GM18511 (cell line): ENCODE data around the gene HGD.
"Not testable (repeated sequence)": the region's sequence is repeated elsewhere in the genome, so short reads cannot be mapped to it uniquely, and the experiment has no call there.

Experiments used
- ATAC-seq: cut with Tn5 transposase; IDR thresholded peaks from one replicate; pipeline ENCODE4 v1.9.1; 2021; ENCODE audit warnings: mild to moderate bottlenecking, moderate library complexity; ENCODE audit not compliant: unreplicated experiment

Gene HGD

DNA sequence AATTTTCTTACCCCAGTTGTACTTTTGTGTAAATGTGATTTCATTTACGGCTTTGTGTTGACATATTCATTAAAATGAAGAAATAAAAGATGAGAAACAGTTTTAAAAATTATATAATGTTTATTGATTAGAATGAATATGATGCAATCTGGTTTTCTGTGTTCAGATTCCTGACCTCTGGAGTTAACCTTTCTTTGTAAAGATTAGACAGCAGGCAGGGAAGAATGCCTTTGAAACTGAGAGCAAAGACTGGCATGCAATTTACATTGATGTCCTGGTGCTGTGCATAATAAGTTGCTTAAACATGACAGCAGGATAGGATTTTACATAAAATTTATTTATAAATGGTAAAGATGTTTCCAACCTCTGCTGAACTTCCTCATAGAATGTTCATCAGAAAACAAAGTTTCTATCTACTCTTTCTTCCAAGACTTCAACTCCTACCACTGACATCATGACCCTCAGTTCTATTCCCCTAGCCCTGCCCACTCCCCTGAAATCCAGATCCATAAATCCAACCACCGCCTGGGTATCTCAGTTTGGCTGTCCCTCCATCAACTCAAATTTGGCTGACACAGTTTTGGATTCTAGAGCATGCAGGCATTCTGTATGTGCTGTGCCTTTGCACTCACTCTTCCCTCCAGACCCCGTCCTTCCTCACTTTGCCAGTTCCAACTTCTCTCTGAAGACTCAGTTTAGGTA, 1.7 kb downstream of the HGD start:
- ATAC-seq: no peak

DNA sequence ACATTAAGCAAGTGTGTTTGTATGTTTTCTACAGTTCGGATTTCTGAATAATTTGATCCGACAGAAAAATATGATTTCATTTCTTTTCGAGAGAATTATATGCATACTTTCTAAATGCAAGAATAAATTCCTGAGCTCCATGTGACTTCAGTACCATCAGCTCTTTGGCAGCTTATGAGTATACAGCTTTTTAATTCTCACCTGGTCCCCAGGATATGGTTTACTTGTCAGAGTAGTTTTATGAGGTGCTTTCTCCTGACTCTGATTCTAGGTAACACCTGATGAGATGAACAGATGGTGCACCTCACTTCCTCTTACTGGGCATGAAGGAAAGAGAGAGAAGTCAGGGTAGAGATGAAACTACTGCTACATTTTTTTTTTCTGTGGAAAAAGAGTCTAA, 3.1 kb downstream of the HGD start:
- peak; percentile 53 for ATAC-seq

DNA sequence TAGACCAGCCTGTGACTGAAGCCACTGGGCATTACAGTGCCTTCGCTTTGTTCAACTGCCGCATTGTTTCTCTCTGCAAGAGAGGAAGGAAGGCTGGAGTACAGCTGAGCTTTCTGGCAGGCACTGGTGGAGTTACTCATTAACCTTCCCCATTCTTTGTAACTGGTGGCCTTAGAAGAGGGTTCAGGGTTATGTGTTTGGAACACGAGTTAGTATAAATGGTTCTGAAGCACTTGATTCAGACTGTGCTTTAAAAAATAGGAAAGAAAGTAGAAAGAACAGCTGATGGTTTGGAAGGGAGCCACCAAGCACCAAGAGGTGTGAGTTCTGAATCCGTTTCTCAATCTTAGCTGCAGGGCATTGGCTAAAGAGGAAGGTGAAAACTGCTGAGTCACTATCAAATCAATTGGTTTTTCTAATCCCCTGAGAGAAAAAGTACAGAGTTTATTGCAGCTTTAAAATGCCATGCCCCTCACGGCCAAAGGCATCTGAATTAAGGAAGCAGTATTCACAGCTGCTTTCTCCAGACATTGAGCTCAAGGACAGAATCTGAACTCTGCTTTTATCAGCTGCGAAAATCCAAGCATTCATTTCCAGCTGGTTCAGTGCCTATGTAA, 3.6 kb downstream of the HGD start:
- peak; percentile 93 for ATAC-seq

DNA sequence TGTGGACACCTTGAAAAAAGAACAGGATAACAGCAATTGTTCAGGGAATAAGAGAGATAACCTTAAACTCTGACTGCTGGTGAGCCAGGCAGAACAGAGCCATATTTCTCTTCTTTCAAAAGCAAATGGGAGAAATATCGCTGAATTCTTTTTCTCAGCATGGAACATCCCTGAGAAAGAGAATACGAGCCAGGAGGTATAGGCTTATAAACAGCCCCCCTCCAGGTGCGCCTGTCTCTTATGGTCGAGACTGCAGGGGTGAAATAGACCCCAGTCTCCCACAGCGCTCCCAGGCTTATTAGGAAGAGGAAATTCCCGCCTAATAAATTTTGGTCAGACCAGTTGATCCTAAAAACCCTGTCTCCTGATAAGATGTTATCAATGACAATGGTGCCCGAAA, 4.8 kb downstream of the HGD start:
- not testable (repeated sequence) for ATAC-seq

DNA sequence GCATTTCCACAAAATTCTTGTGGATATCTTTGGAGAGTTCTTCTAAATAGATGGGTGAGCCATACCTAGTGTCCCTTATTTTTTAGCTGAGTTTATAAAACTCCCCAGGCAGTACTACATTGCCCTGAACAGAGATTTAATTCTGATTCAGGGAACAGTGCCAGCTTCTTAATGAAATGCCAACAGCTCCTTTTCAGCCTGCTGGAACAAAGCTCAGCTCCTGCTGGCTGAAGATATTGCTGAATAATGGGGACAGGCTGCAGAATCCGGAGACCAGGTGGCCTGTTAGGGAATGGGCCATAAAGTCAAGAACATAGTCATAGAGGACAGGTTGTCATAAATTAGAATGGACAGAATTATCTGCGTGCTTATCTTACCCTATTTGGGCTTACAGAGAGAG, 8.9 kb downstream of the HGD start:
- no peak for ATAC-seq

DNA sequence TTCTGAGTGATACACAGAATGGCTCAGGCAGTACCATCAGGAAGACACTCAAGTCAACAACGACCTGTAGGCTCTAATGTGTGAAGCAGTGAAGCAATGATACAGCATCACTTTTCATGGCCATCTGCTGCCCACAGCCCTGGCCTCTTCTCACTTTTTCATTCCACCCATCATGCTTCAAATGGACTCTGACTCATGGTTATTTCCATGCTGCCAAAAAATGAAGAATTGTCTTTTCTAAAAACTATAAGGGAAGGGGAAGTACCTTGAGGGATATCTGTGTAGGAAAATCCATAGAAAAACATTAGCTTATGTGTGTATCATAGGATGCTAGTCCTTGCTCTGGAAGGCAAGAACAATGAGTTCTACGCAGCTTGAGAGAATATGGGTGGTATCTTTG, 11.5 kb downstream of the HGD start:
- no peak for ATAC-seq

DNA sequence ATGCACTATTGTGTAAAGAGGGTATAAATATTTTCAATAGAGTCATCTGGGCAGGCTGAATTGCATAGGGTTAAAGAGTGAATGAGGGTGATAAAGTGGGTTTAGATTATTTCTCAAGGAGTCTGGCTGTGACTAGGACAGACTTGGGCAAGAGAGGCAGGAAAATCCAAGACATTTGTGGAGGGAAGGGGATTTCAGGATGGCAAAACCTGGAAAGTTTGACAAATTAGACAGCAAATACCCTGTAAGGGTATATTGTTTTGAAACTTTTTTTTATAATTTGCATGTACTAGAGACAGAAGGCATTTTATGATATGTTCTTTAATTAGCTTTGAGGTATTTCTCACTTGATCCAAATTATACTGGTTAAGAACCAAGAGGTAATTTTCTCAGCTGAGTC, 17.1 kb downstream of the HGD start:
- ATAC-seq: no peak

DNA sequence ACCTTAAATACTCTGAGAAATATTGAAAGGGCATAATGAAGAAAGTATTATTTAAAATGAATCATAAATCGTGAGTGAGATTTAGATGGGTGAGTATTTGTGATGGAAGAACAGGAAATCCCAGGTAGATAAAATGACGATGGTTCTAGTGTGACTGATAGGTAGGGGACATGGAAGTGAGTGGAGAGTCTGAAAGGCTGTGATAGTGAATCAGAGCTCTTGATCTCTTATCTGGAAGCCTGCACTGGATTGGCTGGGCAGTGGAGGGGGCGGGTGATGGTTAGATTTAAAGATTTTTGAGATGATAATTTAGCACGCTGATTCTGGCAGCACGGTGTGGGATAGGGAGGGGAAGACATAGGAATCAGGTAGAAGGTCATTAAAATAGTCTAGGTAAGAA, 20.1 kb downstream of the HGD start:
- no peak for ATAC-seq

DNA sequence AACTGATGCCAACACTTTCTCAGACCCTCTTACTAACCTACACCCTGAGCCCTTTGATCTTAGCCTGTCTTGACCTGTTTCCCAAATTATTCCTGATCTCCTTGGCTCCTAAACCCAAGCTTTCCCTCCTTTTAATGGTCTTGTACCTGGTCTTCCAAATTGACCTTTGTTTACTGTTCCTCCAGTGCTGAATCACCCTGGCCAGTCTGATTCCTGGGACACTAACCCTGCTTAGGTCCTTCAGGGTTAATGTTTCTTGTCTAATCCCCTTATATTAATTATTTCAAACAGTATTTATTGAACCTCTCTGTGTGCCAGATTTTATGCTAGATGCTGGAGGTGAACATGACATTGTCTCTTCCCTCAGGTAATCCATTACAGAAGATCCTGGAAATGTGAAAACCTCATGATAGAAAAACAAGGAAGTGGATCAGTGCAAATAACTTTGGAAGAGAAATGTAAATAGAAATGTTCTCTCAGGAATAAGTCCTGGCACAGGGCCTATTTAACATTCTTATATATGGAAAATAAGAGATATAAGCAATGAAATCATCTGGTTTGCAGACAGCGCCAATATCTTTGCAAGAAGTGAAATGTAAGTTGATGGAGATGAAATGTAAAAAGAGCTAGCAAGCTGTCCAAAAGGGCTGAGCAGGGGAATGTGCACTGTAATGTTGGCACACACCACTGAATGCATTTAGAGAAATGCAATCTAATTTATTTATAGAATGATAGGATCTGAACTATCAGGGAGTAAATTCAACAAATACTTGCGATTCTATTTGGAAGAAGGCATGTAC, 20.7 kb downstream of the HGD start:
- ATAC-seq: no peak

DNA sequence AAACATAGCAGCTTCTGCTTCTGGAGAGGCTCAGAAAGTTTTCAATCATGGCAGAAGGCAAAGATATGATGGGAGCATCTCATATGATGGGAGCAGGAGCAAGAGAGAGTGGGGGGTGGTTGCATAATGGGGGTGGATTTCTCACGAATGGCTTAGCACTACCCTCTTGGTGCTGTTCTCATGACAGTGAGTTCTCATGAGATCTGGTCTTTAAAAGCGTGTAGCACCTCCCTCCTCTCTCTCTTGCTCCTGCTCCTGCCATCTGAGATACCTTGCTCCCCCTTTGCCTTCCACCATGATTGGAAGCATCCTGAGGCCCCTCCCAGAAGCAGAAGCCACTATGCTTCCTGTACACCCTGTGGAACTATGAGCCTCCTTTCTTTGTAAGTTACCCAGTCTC, 22.2 kb downstream of the HGD start:
- no peak for ATAC-seq

DNA sequence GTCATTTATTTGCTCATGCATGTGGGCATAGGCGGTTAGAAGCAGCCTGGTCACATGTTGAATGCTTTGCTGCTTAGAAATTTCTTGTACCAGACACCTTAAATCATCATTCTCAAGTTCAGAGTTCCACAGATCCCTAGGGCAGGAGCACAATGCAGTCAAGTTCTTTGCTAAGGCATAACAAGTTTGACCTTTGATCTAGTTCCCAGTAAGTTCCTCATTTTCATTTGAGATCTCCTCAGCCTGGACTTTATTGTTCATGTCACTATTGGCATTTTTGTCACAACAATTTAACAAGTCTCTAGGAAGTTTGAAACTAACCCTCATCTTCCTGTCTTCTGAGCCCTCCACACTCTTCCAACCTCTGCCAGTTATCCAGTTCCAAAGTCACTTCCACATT, 22.8 kb downstream of the HGD start:
- no peak for ATAC-seq

DNA sequence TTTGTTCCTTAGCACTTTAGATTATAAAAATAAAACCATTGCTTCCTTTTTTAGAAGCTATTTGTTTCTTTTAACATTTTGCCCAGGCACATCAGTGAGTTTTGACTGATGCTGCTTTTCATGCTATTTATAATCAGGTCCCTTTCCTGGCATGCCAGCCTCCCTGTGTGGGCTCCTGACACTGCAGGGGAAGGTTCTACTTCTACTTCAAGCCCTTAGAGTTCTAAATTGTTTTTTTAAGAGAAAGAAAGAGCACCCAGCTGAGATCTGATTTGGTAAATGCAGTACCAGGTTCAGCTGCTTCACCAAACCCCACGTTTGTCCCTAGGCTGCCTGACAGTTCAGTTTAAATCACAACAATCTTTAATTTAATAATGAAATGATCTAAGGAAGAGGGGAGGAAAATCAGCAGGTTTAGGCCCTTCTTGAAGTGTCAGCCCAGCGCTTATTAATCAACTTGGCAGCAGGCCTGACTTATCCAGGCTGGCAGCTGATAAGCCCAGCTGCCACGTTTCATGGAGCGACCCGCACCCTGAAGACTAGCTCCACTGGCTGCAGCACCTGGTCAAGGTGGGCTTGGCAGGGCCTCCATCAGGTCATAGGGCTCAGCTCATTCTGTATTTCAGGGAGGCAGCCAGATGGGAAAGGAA, 29.0 kb downstream of the HGD start:
- ATAC-seq: no peak

DNA sequence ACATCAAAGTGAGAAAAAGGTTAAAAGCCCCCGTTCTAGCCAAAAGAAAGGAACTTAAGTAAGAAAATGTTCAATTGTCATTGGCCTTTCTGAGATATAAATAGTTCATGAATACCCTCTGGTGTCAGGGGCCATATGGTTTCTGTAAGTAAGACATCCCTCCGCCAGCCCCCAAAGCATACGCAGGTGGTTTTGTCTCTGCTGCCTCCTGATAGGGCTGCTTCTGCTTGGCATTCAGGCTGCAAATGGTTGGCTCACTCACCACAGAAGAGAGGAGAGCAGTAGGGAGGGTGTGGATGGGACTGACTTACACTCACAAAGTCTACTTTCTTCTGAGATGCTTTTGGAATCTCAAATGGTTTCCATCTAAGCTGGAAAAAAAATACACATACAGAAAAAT, 29.8 kb downstream of the HGD start:
- ATAC-seq: no peak

DNA sequence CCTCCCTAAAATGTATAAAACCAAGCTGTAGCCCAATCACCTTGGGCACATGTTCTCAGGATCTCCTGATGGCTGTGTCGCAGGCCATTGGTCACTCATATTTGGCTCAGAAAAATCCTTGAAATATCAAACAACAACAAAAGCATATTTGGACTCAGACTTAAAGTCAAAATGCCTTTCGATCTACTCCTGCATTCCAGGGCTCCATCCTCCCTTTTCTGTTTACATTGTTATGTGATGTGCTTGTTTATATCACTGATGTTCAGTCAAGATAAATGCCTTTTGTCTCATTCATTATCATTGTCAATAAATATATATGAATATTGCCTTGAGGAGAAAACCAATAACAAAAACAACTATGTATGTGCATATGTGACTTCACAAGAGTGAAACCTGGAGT, 31.7 kb downstream of the HGD start:
- no peak for ATAC-seq

DNA sequence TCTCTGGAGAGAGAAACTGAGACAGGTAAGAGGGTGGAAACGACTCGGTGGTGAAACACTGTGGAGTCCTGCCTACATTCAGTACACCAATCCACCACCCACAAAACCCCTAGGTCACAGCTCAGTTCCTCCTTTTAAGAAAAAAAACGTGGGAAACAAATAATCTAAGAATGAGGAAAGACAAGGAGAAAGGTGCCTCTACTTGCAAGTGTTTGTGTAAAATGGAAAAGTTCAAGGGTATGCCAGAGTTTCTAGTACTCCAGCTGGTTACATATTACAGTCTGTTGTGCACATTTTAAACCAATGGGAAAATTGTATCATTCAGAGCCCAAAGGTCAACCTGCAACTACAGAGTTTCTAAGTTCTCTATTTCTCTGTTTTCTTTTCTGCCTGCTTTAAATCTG, 32.2 kb downstream of the HGD start:
- peak; percentile 61 for ATAC-seq

DNA sequence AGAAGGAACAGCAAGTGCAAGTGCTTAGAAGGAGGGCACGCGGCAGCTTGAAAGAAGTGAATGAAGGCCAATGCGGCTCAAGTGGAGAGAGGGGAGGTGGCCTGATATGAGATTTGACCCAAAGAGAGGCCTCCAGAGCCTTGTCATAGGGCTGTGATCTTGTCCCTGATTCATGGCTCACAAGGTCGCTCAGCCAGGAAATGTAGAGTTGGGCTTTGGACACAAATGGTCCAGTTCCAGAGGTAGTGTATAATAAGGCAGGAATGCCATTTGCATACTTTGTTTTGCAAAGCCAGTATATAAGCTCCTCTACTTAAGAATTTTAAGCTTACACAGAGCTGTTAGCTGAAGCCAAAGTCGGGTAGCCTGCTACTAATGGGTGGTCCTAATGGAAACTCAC, 33.7 kb downstream of the HGD start:
- no peak for ATAC-seq

DNA sequence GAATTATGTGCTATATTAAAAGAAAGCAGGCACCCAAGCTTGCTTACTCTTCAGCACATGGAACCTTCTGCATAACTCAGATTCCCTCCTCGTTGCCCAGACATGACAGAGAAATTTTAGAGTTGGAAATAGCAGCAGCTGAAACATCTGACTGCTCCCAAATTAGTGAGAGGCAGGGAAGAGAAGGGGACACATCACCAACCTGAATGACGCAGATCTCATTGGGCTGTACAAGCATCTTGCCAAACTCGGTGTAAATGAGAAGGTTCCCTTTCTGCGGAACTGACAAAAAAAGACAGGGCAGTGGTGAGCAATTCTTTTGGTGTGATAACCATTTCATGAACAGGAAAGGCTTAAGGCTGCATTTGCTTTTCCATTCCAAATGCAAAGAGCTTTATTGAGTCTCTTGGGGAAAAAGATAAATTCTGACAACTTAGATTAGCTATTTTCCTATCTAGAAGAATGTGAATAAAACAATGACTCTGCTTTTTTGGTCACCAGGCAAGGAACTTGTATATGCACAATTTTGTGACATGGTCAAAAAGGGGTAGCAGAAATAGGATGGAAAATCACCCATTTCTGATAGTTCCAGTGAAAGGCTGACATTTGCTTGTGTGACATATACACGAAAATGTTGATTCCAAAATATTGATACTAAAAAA, 35.1 kb downstream of the HGD start:
- no peak for ATAC-seq

DNA sequence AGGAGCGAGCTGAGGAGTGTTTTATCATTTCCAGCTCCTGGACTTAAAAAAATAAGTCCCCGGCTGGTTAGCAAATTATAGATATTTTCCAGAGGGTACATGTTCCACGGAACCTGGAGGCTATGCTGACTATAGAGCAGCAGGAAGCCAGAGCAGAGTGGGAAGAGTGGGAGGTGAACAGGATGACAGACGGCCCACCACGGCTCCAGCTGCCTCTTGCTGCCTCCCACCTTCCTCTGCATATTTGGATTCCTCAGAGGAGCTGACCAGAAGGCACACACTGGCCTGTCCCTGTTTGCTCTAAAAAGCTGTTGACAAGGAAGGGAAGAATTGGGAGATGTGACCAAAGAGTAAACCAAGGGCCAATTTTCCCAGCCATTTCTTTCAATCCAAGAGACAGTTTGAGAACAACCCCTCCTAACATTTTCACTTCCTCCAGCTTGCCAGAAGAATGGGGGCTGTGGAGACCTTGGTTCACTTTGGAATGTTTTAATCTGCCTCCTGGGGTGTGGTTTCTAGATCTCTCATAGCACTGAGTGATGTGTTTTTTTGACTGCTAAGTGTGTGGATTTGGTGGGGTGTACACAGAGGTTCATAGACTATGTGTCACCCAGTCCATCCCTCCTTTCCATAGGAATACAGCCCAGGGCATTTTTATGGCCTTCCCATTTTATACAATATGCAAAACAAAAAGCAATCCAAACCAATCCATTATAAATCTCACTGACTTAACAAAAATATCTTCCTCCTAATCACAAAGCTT, 36.8 kb downstream of the HGD start:
- no peak for ATAC-seq

DNA sequence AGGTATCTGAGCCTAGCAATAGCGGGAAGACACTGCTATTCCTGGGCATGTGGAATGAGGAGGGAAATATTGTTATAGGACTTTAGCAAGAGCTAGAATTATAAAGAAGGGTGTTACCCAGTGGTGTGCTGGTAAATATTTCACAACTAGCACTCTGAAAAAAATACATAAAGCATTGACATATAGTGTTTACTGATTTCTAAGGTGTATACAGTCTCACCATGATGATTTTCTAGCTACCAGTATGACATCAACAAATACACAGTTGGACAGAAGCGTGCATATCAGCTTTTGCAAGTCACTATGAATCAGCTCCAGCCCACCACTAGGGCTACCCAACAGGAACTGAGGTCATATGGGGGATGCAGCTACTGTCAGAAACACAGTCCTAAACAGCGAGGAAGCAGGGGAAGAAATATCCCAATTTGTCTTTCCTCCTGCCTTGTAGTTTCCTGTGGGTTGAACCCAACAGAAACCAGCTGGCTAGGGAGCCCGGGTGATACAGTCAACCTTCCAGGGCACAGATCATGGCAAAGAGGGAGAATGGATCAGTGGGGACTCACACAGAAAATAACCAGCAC, 39.6 kb downstream of the HGD start:
- no peak for ATAC-seq

DNA sequence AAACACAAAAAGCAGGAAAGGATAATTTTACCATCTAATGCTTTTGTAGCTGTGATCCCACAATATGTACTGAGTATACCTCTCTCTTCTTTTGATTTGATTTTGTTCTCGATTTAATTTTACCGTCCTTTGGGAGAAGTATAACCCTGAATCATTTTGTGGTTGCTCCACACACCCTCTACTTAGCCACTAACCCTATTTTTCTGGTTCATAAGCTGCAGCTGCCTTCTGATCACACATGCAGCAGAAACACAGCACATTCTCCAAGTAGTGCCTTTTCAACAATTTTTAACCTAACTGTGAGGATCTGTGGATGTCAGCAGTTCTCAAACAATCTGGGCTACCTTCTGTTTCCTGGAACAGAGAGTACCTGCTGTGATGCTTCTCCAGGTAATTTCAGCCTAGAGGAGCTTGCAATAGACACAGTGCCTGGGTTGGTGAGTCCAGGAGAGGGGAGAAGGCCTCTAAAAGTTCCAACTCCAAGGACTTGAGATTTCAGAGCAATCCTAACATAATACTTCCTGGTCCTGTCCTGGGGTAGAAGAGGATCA, 40.3 kb downstream of the HGD start:
- no peak for ATAC-seq
